ENCODE measurements around the gene TAAR5. TPM values are rescaled to one million over a fixed set of nuclear protein-coding genes. Genes with fewer than 3 reads are reported as not detected.

TAAR5 gene
- polyA plus RNA-seq, 1 donor (not counting 4 experiments of a cell fraction or from before 2014, with no cell fraction given), result not detected

DNA sequence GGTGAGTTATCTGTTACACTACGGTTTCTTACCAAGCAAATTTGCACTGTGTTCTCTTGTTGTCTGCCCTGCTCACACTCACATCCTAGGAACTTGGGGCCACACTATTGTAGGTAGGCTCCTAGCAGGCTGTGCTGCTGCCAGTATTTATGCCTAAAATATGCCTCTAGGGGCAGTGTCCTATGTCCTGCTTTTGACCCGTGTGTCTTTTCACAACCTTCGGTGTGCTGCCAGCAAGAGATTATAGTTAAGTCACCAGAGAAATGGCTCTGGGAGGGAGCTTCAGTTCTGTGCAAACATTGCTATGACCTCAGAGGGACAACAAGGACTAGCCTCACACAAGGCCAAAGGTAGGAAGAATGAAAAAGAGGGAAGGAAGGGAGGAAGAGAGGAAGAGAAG, 8.9 kb upstream of the TAAR5 start:
- no peaks in the 10 kb centered on the region for H4K20me1 ChIP-seq (ENCODE audit: control insufficient read depth, extremely low read depth, insufficient read depth, low read length)
- FAIRE-seq (no peak), DNase-seq (ENCODE audit: low read depth, low spot score) (no peak)
- H3K27ac ChIP-seq (ENCODE audit: control insufficient read depth, insufficient read depth, low read length), result no peak overlapping the region
- no peaks in the 10 kb centered on the region for H3K4me1 ChIP-seq (ENCODE audit: control insufficient read depth, extremely low read depth, insufficient read depth, low read length)
- dilution Hi-C loops (cut with MboI; ENCODE audit: extremely low pct_ligation_motif_present, low sequenced_read_pairs), result no loop called here
- H3K27me3 ChIP-seq (ENCODE audit: control insufficient read depth, extremely low read depth, insufficient read depth, low read length), result no peaks in the 10 kb centered on the region
- H3K4me3 ChIP-seq (ENCODE audit: control insufficient read depth in 2 of 3, extremely low read depth in 1 of 3, insufficient read depth in 2 of 3, low read depth in 1 of 3, low read length in 3 of 3), result no peak overlapping the region
- H3K4me2 ChIP-seq (ENCODE audit: control insufficient read depth, extremely low read depth, insufficient read depth, low read depth, low read length), result no peak overlapping the region
- H3K9me3 ChIP-seq (ENCODE audit: control insufficient read depth, low read depth, low read length), result no peaks in the 10 kb centered on the region
- TF ChIP-seq EZH2 (IDR thresholded peaks at IDR 0.05; ENCODE audit: low read length), result no peak
- TF ChIP-seq, protein P1, sequence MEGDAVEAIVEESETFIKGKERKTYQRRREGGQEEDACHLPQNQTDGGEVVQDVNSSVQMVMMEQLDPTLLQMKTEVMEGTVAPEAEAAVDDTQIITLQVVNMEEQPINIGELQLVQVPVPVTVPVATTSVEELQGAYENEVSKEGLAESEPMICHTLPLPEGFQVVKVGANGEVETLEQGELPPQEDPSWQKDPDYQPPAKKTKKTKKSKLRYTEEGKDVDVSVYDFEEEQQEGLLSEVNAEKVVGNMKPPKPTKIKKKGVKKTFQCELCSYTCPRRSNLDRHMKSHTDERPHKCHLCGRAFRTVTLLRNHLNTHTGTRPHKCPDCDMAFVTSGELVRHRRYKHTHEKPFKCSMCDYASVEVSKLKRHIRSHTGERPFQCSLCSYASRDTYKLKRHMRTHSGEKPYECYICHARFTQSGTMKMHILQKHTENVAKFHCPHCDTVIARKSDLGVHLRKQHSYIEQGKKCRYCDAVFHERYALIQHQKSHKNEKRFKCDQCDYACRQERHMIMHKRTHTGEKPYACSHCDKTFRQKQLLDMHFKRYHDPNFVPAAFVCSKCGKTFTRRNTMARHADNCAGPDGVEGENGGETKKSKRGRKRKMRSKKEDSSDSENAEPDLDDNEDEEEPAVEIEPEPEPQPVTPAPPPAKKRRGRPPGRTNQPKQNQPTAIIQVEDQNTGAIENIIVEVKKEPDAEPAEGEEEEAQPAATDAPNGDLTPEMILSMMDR (optimal IDR thresholded peaks at IDR 0.05 in 1 of 3, IDR thresholded peaks at IDR 0.05 in 1 of 3, conservative IDR thresholded peaks at IDR 0.05 in 1 of 3; ENCODE audit: extremely low read depth in 1 of 3, insufficient read depth in 2 of 3, low read length in 3 of 3), result peak; percentile 38 to 60 (median 50)
- no peaks in the 10 kb centered on the region for H3K36me3 ChIP-seq (ENCODE audit: control insufficient read depth in 2 of 2, extremely low read depth in 1 of 2, insufficient read depth in 2 of 2, low read length in 2 of 2)
- H2AFZ ChIP-seq (ENCODE audit: control insufficient read depth, low read length), result no peak overlapping the region
- H3K9me1 ChIP-seq (ENCODE audit: control insufficient read depth, extremely low read depth, insufficient read depth, low read length), result no peaks in the 10 kb centered on the region
- no peak overlapping the region for H3K9ac ChIP-seq (ENCODE audit: control insufficient read depth, extremely low read depth, insufficient read depth, low read length)
- H3K79me2 ChIP-seq (ENCODE audit: control insufficient read depth, insufficient read depth, low read length), result no peaks in the 10 kb centered on the region

DNA sequence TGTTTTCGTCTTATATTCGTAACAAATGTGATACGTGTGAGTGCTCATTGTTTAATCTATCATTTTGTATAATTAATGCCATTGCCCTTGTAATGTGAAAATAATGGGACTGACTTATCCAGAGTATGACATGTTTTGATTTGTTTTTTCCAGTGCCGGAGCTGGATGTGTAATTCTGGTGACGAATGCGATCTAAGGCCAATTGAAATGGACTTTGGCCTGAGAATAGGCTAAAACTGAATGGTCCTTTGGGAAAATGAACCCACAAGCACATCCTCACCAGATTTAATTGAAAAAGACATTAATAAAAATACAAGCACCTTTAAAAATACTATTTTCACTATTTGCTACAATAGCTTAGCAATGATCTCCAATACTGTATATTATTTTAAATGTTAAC, 6.7 kb upstream of the TAAR5 start:
- dilution Hi-C loops (cut with MboI; ENCODE audit: extremely low pct_ligation_motif_present, low sequenced_read_pairs), result no loop called here
- no peaks in the 10 kb centered on the region for H3K36me3 ChIP-seq (ENCODE audit: control insufficient read depth in 2 of 2, extremely low read depth in 1 of 2, insufficient read depth in 2 of 2, low read length in 2 of 2)

More for the DNA sequence above, 6.7 kb upstream of the TAAR5 start:
- H3K79me2 ChIP-seq (ENCODE audit: control insufficient read depth, insufficient read depth, low read length), result no peaks in the 10 kb centered on the region
- H2AFZ ChIP-seq (ENCODE audit: control insufficient read depth, low read length), result no peak overlapping the region
- no peak overlapping the region for H3K27ac ChIP-seq (ENCODE audit: control insufficient read depth, insufficient read depth, low read length)
- no peak overlapping the region for H3K4me3 ChIP-seq (ENCODE audit: control insufficient read depth in 2 of 3, extremely low read depth in 1 of 3, insufficient read depth in 2 of 3, low read depth in 1 of 3, low read length in 3 of 3)
- no peaks in the 10 kb centered on the region for H4K20me1 ChIP-seq (ENCODE audit: control insufficient read depth, extremely low read depth, insufficient read depth, low read length)
- H3K9me3 ChIP-seq (ENCODE audit: control insufficient read depth, low read depth, low read length), result no peaks in the 10 kb centered on the region
- no peaks in the 10 kb centered on the region for H3K27me3 ChIP-seq (ENCODE audit: control insufficient read depth, extremely low read depth, insufficient read depth, low read length)
- no peak overlapping the region for H3K9ac ChIP-seq (ENCODE audit: control insufficient read depth, extremely low read depth, insufficient read depth, low read length)
- FAIRE-seq (no peak), DNase-seq (ENCODE audit: low read depth, low spot score) (no peak)
- no peak overlapping the region for H3K4me2 ChIP-seq (ENCODE audit: control insufficient read depth, extremely low read depth, insufficient read depth, low read depth, low read length)
- no peaks in the 10 kb centered on the region for H3K9me1 ChIP-seq (ENCODE audit: control insufficient read depth, extremely low read depth, insufficient read depth, low read length)
- TF ChIP-seq, protein P1 (optimal IDR thresholded peaks at IDR 0.05 in 1 of 3, IDR thresholded peaks at IDR 0.05 in 1 of 3, conservative IDR thresholded peaks at IDR 0.05 in 1 of 3; ENCODE audit: extremely low read depth in 1 of 3, insufficient read depth in 2 of 3, low read length in 3 of 3), result no peak
- no peak for TF ChIP-seq EZH2 (IDR thresholded peaks at IDR 0.05; ENCODE audit: low read length)
- H3K4me1 ChIP-seq (ENCODE audit: control insufficient read depth, extremely low read depth, insufficient read depth, low read length), result no peaks in the 10 kb centered on the region
